H1 (cell line): Measurements from ENCODE around the gene PHETA1. TPM values are rescaled to one million over a fixed set of nuclear protein-coding genes. Genes with fewer than 3 reads are reported as not detected.

Experiments
- CHD7 ChIP-seq: fragments of 300-600 bp; sonication (generic); IDR thresholded peaks from 2 replicates; pipeline ENCODE4 v1.7.1; 2012; ENCODE audit warnings: low read length, moderate library complexity, mild to moderate bottlenecking, inconsistent platforms; ENCODE audit not compliant: insufficient replicate concordance
- E2F6 ChIP-seq: IDR thresholded peaks from 2 replicates; pipeline ENCODE4 v1.6.1; 2012; ENCODE audit warnings: inconsistent platforms
- EP300 ChIP-seq, 2 experiments: IDR thresholded peaks; 1 replicate in 1 of 2; 2 replicates in 1 of 2; pipeline ENCODE4 v1.6.1; 2011 to 2012; ENCODE audit warnings: low read depth in 2 of 2, low read length in 2 of 2, mild to moderate bottlenecking in 2 of 2, borderline replicate concordance in 1 of 2, inconsistent platforms in 1 of 2, moderate library complexity in 1 of 2
- HDAC2 ChIP-seq, 2 experiments: fragments of 300-600 bp in 1 of 2; sonication (generic) in 1 of 2; IDR thresholded peaks; 2 replicates each; pipeline ENCODE4 v1.6.1; 2011 to 2012; ENCODE audit warnings: low read depth in 2 of 2, low read length in 2 of 2, mild to moderate bottlenecking in 2 of 2, moderate library complexity in 2 of 2, borderline replicate concordance in 1 of 2, inconsistent platforms in 1 of 2
- POLR2AphosphoS5 ChIP-seq: IDR thresholded peaks from 2 replicates; pipeline ENCODE4 v1.6.1; 2011; ENCODE audit warnings: low read depth, low read length
- SP1 ChIP-seq: IDR thresholded peaks from 2 replicates; pipeline ENCODE4 v1.6.1; 2011; ENCODE audit warnings: low read depth, low read length
- TAF1 ChIP-seq: IDR thresholded peaks from 2 replicates; pipeline ENCODE4 v1.6.1; 2011; ENCODE audit warnings: mild to moderate bottlenecking, low read depth, low read length
- polyA plus RNA-seq, 7 experiments: library from polyadenylated mRNA; depleted of rRNA in 3 of 7; stranded (reverse) in 5 of 7; unstranded in 2 of 7; fragments of >200 nt in 5 of 7; fragments of 200-250 nt in 2 of 7; gene quantifications; 1 replicate in 5 of 7; 2 replicates in 1 of 7; 4 replicates in 1 of 7; pipeline versions ENCODE4 v1.2.1 to v1.2.3, GENCODE V29; 2011 to 2013; ENCODE audit warnings: missing spikeins in 2 of 7, mixed read lengths in 2 of 7
- total RNA-seq: library from RNA; stranded (reverse); fragmentation: NEBNext Ultra II Directional; extraction: Animal tissue kit (Norgen Biotek cat#: 25700); gene quantifications from 2 replicates; pipeline ENCODE4 v1.2.1, GENCODE V29; 2021

PHETA1 gene
- total and polyA plus RNA-seq, 2 of the 8 experiments (the other 6 are each of a cell fraction or from before 2014, with no cell fraction given) = 5.2 to 12.3 TPM

GRCh38 chr12:111404362-111405148 lies 35.7 kb upstream of the PHETA1 start (continued):
- TF ChIP-seq EP300 (IDR thresholded peaks at IDR 0.05; ENCODE audit: borderline replicate concordance in 1 of 2, low read depth in 2 of 2, low read length in 2 of 2) (peak in 1 of 2 experiments; percentile 32; a peak in 1 of 3 replicates), HDAC2 (IDR thresholded peaks at IDR 0.05; ENCODE audit: borderline replicate concordance in 1 of 2, low read depth in 2 of 2, low read length in 2 of 2) (0 out of 4 replicates have a peak, but pooled peaks of 1 of the 2 experiments have one; percentile 35), E2F6 (0 out of 2 replicates have a peak, but pooled peaks have one; percentile 11), TAF1 (no peak; the same call in 1 of the 2 replicates), POLR2AphosphoS5 (peak; percentile 10; the same call in 1 of the 2 replicates), CHD7 (no peak), SP1 (0 out of 2 replicates have a peak, but pooled peaks have one; percentile 33)
